ENCODE measurements around the gene RETN.

RETN gene

DNA sequence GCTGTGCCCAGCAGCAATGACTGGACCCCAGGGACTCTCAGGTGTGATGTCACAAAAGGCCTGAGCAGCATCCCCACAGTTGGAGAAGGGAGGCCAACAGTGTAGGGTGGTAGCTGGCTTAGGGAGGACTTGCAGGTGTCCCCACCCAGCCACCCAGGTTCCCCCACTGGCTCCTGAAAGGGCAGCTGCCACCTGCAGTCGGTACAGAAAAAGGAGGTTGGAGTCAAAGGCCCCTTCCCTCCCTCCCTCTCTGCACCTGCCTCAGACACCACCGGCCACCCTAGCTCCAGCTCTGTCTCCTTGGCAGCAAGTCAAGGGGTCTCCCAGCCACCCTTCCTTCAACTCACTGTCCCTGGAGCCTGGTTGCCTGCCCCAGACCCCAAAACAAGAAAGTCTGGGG lies 35.2 kb upstream of the RETN start, which contains the start of gene PCP2:
PCP2 (minus strand) TSS at position 22 of the 400 bp plus-strand sequence. CDS start 262 bp downstream, outside the sequence.
- CTCF ChIA-PET, result interaction anchor here (1.1 to 1.5 kb wide), 3 partner anchors 14 to 65 kb away, joined by 3 to 4 read pairs (median 4); partner anchors contain the start of gene TRAPPC5
- WGBS (ENCODE audit: insufficient coverage), result no CpG with 5 or more reads among the region's 2 CpGs
- Histone ChIP-seq H3K27ac (ENCODE audit: insufficient read depth in 1 of 2, low read depth in 1 of 2, low read length in 2 of 2, poor library complexity in 1 of 2, severe bottlenecking in 2 of 2) (no peak within 1 kb of the TSS), H3K27me3 (replicated peaks in 2 of 5; ENCODE audit: control insufficient read depth in 4 of 5, insufficient read depth in 5 of 5, low read length in 4 of 5) (no peaks in the 10 kb centered on the region), H3K4me3 (ENCODE audit: control insufficient read depth in 1 of 7, extremely low read depth in 1 of 7, insufficient read depth in 4 of 7, low read depth in 2 of 7, low read length in 6 of 7) (no peak within 1 kb of the TSS), H3K36me3 (ENCODE audit: control insufficient read depth in 4 of 4, insufficient read depth in 4 of 4, low read length in 3 of 4) (peaks cover 0 to 12% (median 5%) of the 10 kb centered on the region in 4 experiments), H3K9me3 (ENCODE audit: control extremely low read depth in 1 of 5, control insufficient read depth in 4 of 5, insufficient read depth in 2 of 5, low read depth in 1 of 5, low read length in 4 of 5) (no peaks in the 10 kb centered on the region), H3K4me1 (ENCODE audit: control extremely low read depth in 1 of 4, control insufficient read depth in 4 of 4, insufficient read depth in 4 of 4, low read length in 3 of 4) (peaks cover 4 to 42% (median 34%) of the 10 kb centered on the region in 4 experiments)
- POLR2A ChIA-PET, result interaction anchor here (0.6 kb wide), 1 partner anchor 47 kb away, joined by 3 read pairs; the partner anchor contains the start of gene TRAPPC5
- no peak for DNase-seq

DNA sequence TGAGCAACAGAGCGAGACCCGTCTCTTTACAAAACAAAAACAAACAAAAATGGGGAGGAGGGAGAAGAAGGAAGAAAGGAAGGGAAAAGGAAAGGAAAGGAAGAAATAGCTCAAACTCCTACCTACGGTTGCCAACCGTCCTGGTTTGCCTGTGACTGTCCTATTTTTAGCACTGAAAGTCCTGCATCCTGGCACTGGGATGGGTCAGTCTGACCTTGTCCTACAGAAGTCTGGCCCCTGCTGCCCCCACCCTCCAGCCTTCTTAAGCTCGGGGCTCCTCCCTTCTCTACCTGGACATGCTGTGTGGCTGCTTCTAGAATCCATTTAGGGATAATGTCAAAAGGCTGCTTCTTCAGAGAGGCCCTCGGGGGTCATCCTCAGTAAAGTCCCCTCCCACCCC lies 33.2 kb upstream of the RETN start:
- Histone ChIP-seq H3K27ac (ENCODE audit: insufficient read depth in 1 of 2, low read depth in 1 of 2, low read length in 2 of 2, poor library complexity in 1 of 2, severe bottlenecking in 2 of 2) (no peak overlapping the region), H3K36me3 (ENCODE audit: control insufficient read depth in 4 of 4, insufficient read depth in 4 of 4, low read length in 3 of 4) (peaks cover 0 to 26% (median 13%) of the 10 kb centered on the region in 4 experiments), H3K27me3 (replicated peaks in 2 of 5; ENCODE audit: control insufficient read depth in 4 of 5, insufficient read depth in 5 of 5, low read length in 4 of 5) (no peaks in the 10 kb centered on the region), H3K9me3 (ENCODE audit: control extremely low read depth in 1 of 5, control insufficient read depth in 4 of 5, insufficient read depth in 2 of 5, low read depth in 1 of 5, low read length in 4 of 5) (no peaks in the 10 kb centered on the region), H3K4me3 (ENCODE audit: control insufficient read depth in 1 of 7, extremely low read depth in 1 of 7, insufficient read depth in 4 of 7, low read depth in 2 of 7, low read length in 6 of 7) (peak overlapping the region in 1 of 7 experiments; percentile 91), H3K4me1 (ENCODE audit: control extremely low read depth in 1 of 4, control insufficient read depth in 4 of 4, insufficient read depth in 4 of 4, low read length in 3 of 4) (peaks cover 0 to 26% (median 22%) of the 10 kb centered on the region in 4 experiments)
- ChIA-PET POLR2A (no interaction called here), CTCF (interaction anchor here (0.8 to 1.5 kb wide), 2 partner anchors 13 to 16 kb away, joined by 3 to 5 read pairs; no protein-coding TSS in a partner anchor)
- 82% methylated on average over 6 of the region's 6 CpGs for WGBS (ENCODE audit: insufficient coverage)
- no peak for DNase-seq

DNA sequence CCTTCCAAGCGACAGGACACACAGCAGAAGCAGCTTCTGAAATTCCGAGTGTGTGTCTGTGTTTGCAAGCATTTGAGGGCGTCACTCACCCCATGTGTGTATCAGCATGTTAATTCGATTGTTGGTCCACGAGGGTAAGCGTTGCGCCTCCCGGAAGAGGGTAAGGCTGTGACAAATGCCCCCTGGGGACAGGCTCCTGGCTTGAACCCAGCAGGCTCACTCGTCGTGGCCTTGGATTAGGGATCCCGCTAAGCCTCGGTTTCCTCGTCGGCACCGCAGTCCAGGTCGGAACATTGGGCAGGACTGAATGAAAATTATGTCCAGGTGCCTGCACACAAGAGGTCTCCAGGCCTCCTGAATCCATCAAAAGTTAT lies 32.5 kb upstream of the RETN start:
- H3K4me1 ChIP-seq (ENCODE audit: control extremely low read depth in 1 of 4, control insufficient read depth in 4 of 4, insufficient read depth in 4 of 4, low read length in 3 of 4), result peaks cover 0 to 21% (median 18%) of the 10 kb centered on the region in 4 experiments
- peaks cover 0 to 29% (median 13%) of the 10 kb centered on the region in 4 experiments for H3K36me3 ChIP-seq (ENCODE audit: control insufficient read depth in 4 of 4, insufficient read depth in 4 of 4, low read length in 3 of 4)
- H3K27me3 ChIP-seq (replicated peaks in 2 of 5; ENCODE audit: control insufficient read depth in 4 of 5, insufficient read depth in 5 of 5, low read length in 4 of 5), result no peaks in the 10 kb centered on the region
- CTCF ChIA-PET, result no interaction called here
- no peaks in the 10 kb centered on the region for H3K9me3 ChIP-seq (ENCODE audit: control extremely low read depth in 1 of 5, control insufficient read depth in 4 of 5, insufficient read depth in 2 of 5, low read depth in 1 of 5, low read length in 4 of 5)
- peak overlapping the region in 1 of 2 experiments; percentile 87 for H3K27ac ChIP-seq (ENCODE audit: insufficient read depth in 1 of 2, low read depth in 1 of 2, low read length in 2 of 2, poor library complexity in 1 of 2, severe bottlenecking in 2 of 2)
- peak overlapping the region in 6 of 7 experiments; percentile 5 to 91 (median 80) for H3K4me3 ChIP-seq (ENCODE audit: control insufficient read depth in 1 of 7, extremely low read depth in 1 of 7, insufficient read depth in 4 of 7, low read depth in 2 of 7, low read length in 6 of 7)
- POLR2A ChIA-PET, result no interaction called here
- no peak for DNase-seq
- WGBS (ENCODE audit: insufficient coverage), result 85% methylated on average over 16 of the region's 16 CpGs

DNA sequence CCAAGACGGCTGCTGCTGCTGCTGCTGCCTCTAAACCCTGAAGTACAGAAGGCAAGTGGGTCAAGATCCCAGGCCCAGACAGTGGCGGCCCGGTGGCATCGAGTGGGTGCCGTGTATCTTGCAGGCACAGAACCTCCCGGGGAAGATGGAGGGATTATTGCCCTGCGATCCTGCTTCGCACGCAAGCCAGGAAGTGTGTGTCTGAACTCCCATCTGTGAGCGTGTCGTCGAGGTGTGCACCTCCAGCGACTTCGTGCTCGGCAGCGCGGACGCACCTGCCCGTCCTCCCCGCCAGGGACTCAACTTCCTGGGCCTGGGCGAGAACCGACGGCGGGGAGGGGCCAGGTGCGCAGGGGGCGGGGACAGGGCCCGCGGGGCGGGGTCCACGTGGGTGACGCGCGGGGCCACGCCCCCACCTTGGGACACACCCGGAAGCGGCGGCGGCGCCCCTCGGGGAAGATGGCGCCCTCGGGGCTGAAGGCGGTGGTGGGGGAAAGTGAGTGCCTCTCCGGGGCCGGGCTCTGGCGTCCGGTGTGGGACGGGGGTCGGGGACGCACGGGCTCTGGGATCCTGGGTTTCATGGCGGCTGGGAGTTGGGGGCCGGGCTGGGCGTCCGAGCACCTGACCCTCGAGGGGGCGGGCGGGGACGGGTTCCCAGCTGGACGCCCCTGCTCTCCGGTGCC lies 32.0 kb upstream of the RETN start, which contains the start of gene STXBP2:
STXBP2 (plus strand) TSS at position 420 of the 683 bp plus-strand sequence; CDS start at position 460, 40 bp downstream.
- Histone ChIP-seq H3K36me3 (ENCODE audit: control insufficient read depth in 4 of 4, insufficient read depth in 4 of 4, low read length in 3 of 4) (peaks cover 0 to 26% (median 13%) of the 10 kb centered on the region in 4 experiments), H3K27me3 (replicated peaks in 2 of 5; ENCODE audit: control insufficient read depth in 4 of 5, insufficient read depth in 5 of 5, low read length in 4 of 5) (no peaks in the 10 kb centered on the region), H3K4me3 (ENCODE audit: control insufficient read depth in 1 of 7, extremely low read depth in 1 of 7, insufficient read depth in 4 of 7, low read depth in 2 of 7, low read length in 6 of 7) (peak within 1 kb of the TSS; percentile 52 to 91 (median 79)), H3K9me3 (ENCODE audit: control extremely low read depth in 1 of 5, control insufficient read depth in 4 of 5, insufficient read depth in 2 of 5, low read depth in 1 of 5, low read length in 4 of 5) (no peaks in the 10 kb centered on the region), H3K4me1 (ENCODE audit: control extremely low read depth in 1 of 4, control insufficient read depth in 4 of 4, insufficient read depth in 4 of 4, low read length in 3 of 4) (peaks cover 0 to 21% (median 18%) of the 10 kb centered on the region in 4 experiments), H3K27ac (ENCODE audit: insufficient read depth in 1 of 2, low read depth in 1 of 2, low read length in 2 of 2, poor library complexity in 1 of 2, severe bottlenecking in 2 of 2) (peak within 1 kb of the TSS; percentile 46 to 87)
- POLR2A ChIA-PET, result interaction anchor here (1.1 to 1.2 kb wide), 2 partner anchors 19 to 41 kb away, joined by 3 read pairs; no protein-coding TSS in a partner anchor
- WGBS (ENCODE audit: insufficient coverage), result 4% methylated on average over 26 of the region's 61 CpGs
- CTCF ChIA-PET, result interaction anchor here (0.7 to 0.9 kb wide), 3 partner anchors 12 to 44 kb away, joined by 3 to 4 read pairs (median 3); partner anchors contain the start of gene TRAPPC5
- peak; percentile 77 to 90 (median 90) for DNase-seq

DNA sequence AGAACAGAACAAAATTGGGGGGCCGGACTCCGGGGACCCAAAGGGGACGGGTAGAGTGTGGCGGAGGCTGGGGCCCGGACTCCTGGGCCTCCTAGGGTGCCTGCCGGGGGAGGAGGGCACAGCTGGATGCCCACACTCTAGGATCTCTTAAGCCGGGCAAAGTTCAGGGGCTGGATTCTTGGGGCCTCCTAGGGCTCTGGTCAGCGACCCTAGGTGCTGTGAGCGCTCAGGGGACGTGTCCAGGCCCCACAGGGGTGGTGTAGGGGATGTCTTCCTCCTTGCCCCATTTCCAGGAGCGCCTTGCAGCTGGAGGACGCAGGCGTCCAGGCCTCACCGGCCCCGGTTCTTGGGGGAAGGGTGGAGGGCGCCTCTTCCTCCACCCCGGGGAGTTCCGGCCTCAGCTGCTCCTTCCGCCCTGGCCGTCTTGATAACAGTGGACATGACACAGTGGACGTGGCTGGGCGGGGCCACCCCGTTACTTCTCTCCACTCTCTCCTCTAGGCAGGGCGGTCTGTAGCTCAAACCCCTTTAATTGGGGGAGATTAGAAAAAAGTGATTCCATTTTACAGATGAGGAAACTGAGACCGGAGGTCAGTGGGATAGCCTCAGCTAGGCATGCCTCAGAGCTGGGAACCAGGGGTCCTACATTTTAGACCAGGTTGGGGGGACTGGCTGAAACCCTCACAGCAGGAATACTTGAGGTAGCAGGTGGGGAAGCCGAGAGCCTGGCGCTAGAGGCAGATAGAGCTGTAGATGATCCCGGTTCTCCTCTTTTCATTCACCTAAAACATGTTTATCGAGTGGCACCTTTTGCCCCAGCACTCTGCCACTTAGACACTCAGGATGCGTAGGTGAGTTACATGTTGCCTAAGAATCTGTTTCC lies 31.2 kb upstream of the RETN start:
- DNase-seq, result peak in 1 of 3 donors; percentile 47
- Histone ChIP-seq H3K4me3 (ENCODE audit: control insufficient read depth in 1 of 7, extremely low read depth in 1 of 7, insufficient read depth in 4 of 7, low read depth in 2 of 7, low read length in 6 of 7) (peak overlapping the region; percentile 52 to 91 (median 79)), H3K27ac (ENCODE audit: insufficient read depth in 1 of 2, low read depth in 1 of 2, low read length in 2 of 2, poor library complexity in 1 of 2, severe bottlenecking in 2 of 2) (peak overlapping the region; percentile 46 to 87), H3K9me3 (ENCODE audit: control extremely low read depth in 1 of 5, control insufficient read depth in 4 of 5, insufficient read depth in 2 of 5, low read depth in 1 of 5, low read length in 4 of 5) (no peaks in the 10 kb centered on the region), H3K36me3 (ENCODE audit: control insufficient read depth in 4 of 4, insufficient read depth in 4 of 4, low read length in 3 of 4) (peaks cover 0 to 25% (median 14%) of the 10 kb centered on the region in 4 experiments), H3K27me3 (replicated peaks in 2 of 5; ENCODE audit: control insufficient read depth in 4 of 5, insufficient read depth in 5 of 5, low read length in 4 of 5) (no peaks in the 10 kb centered on the region), H3K4me1 (ENCODE audit: control extremely low read depth in 1 of 4, control insufficient read depth in 4 of 4, insufficient read depth in 4 of 4, low read length in 3 of 4) (peaks cover 0 to 21% (median 18%) of the 10 kb centered on the region in 4 experiments)
- ChIA-PET CTCF (interaction anchor here (0.7 to 1.5 kb wide), 5 partner anchors 11 to 162 kb away, joined by 3 to 4 read pairs (median 3); partner anchors contain the start of gene TRAPPC5), POLR2A (interaction anchor here (1.1 to 1.2 kb wide), 2 partner anchors 18 to 40 kb away, joined by 3 read pairs; no protein-coding TSS in a partner anchor)
- WGBS (ENCODE audit: insufficient coverage), result 29% methylated on average over 18 of the region's 30 CpGs

DNA sequence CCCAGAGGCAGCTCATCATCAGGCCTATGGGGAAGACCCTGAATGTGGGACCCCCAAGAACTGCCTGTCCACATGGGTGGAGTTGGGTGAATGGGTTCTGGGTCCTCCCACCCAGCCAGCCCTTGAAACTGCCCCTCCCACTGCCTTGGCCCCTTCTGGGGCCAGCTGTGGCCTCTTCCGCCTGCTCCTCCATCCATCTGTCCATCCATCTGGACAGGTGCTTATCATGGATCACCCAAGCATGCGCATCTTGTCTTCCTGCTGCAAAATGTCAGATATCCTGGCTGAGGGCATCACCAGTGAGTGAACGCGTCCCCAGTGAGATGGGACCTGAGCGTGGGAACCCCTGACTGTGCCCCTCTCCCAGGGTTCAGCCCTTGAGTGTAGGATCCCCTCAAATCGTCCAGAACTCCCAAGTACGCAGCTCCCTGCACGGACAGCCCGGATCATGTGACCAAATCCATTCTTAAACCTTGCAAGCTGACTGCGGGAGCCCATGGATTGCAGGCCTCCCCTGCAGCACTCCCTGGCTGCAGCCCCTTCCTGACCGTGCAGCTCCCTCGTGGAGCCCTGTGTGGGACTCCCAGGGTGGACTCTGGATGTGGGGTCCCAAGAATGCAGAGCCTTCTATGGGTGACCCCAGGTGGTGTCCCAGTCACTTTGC lies 29.9 kb upstream of the RETN start:
- Histone ChIP-seq H3K9me3 (ENCODE audit: control extremely low read depth in 1 of 5, control insufficient read depth in 4 of 5, insufficient read depth in 2 of 5, low read depth in 1 of 5, low read length in 4 of 5) (no peaks in the 10 kb centered on the region), H3K4me3 (ENCODE audit: control insufficient read depth in 1 of 7, extremely low read depth in 1 of 7, insufficient read depth in 4 of 7, low read depth in 2 of 7, low read length in 6 of 7) (no peak overlapping the region), H3K4me1 (ENCODE audit: control extremely low read depth in 1 of 4, control insufficient read depth in 4 of 4, insufficient read depth in 4 of 4, low read length in 3 of 4) (peaks cover 0 to 21% (median 18%) of the 10 kb centered on the region in 4 experiments), H3K36me3 (ENCODE audit: control insufficient read depth in 4 of 4, insufficient read depth in 4 of 4, low read length in 3 of 4) (peaks cover 0 to 28% (median 14%) of the 10 kb centered on the region in 4 experiments), H3K27me3 (replicated peaks in 2 of 5; ENCODE audit: control insufficient read depth in 4 of 5, insufficient read depth in 5 of 5, low read length in 4 of 5) (no peaks in the 10 kb centered on the region), H3K27ac (ENCODE audit: insufficient read depth in 1 of 2, low read depth in 1 of 2, low read length in 2 of 2, poor library complexity in 1 of 2, severe bottlenecking in 2 of 2) (no peak overlapping the region)
- CTCF ChIA-PET, result interaction anchor here (1.1 to 1.5 kb wide), 2 partner anchors 19 to 48 kb away, joined by 3 to 4 read pairs; no protein-coding TSS in a partner anchor
- 96% methylated on average over 10 of the region's 12 CpGs for WGBS (ENCODE audit: insufficient coverage)
- DNase-seq, result no peak
- POLR2A ChIA-PET, result no interaction called here

Measured in common myeloid progenitor, CD34-positive (primary cell).